Hematopoietic multipotent progenitor cell treated with erythropoietin and hydrocortisone succinate and interleukin-3 and kit ligand, for 4 days (in vitro differentiated cells): ENCODE measurements around the gene SPNS1.

ENCODE experiments used
- DNase-seq: peaks from one replicate; pipeline ENCODE4 v3.0.0-alpha.2; 2015

Gene SPNS1

GRCh38 chr16:29030086-29030840 is 55.7 kb downstream of the SPNS1 start:
- no peak for DNase-seq
